Measurements from ENCODE around the gene STAMBP. TPM values are rescaled to one million over a fixed set of nuclear protein-coding genes. Genes with fewer than 3 reads are reported as not detected.
"Not testable (repeated sequence)": the region's sequence is repeated elsewhere in the genome, so short reads cannot be mapped to it uniquely, and the experiment has no call there.

The STAMBP gene
- polyA plus RNA-seq, 1 donor from 2014 or later: 69.1 TPM

- no peak overlapping the region for H3K4me2 ChIP-seq (ENCODE audit: low read length)
- TF ChIP-seq SMC3 (conservative IDR thresholded peaks at IDR 0.05; ENCODE audit: poor library complexity) (no peak), POLR2AphosphoS5 (IDR thresholded peaks at IDR 0.05) (no peak), MXI1 (conservative IDR thresholded peaks at IDR 0.05; ENCODE audit: poor library complexity, severe bottlenecking) (no peak), EZH2 (IDR thresholded peaks at IDR 0.05; ENCODE audit: borderline replicate concordance, insufficient read depth, low read length, poor library complexity, severe bottlenecking) (no peak), TAF1 (IDR thresholded peaks at IDR 0.05; ENCODE audit: low read depth) (no peak), RAD21 (conservative IDR thresholded peaks at IDR 0.05) (no peak), EP300 (conservative IDR thresholded peaks at IDR 0.05; ENCODE audit: poor library complexity, severe bottlenecking) (no peak), REST (IDR thresholded peaks at IDR 0.05; ENCODE audit: borderline replicate concordance) (no peak), CTCF (IDR thresholded peaks at IDR 0.05; ENCODE audit: poor library complexity, severe bottlenecking) (no peak)
These were observed 41.3 kb downstream of the STAMBP start for GRCh38 chr2:73870084-73870483.

GRCh38 chr2:73877071-73877802, 48.5 kb downstream of the STAMBP start:
- no peak for TF ChIP-seq REST (IDR thresholded peaks at IDR 0.05; ENCODE audit: borderline replicate concordance)
- no peak for TF ChIP-seq SMC3 (conservative IDR thresholded peaks at IDR 0.05; ENCODE audit: poor library complexity)
- TF ChIP-seq EP300 (conservative IDR thresholded peaks at IDR 0.05; ENCODE audit: poor library complexity, severe bottlenecking): no peak
- no peak for TF ChIP-seq TAF1 (IDR thresholded peaks at IDR 0.05; ENCODE audit: low read depth)
- TF ChIP-seq MXI1 (conservative IDR thresholded peaks at IDR 0.05; ENCODE audit: poor library complexity, severe bottlenecking): no peak
- TF ChIP-seq EZH2 (IDR thresholded peaks at IDR 0.05; ENCODE audit: borderline replicate concordance, insufficient read depth, low read length, poor library complexity, severe bottlenecking): no peak
- no peak for TF ChIP-seq CTCF (IDR thresholded peaks at IDR 0.05; ENCODE audit: poor library complexity, severe bottlenecking)
- TF ChIP-seq POLR2AphosphoS5 (IDR thresholded peaks at IDR 0.05): no peak
- no peak for TF ChIP-seq RAD21 (conservative IDR thresholded peaks at IDR 0.05)
- Histone ChIP-seq H3K27ac (ENCODE audit: low read length) (no peak overlapping the region), H3K27me3 (ENCODE audit: insufficient read depth, low read depth, low read length) (no peaks in the 10 kb centered on the region), H3K9me2 (ENCODE audit: insufficient read depth, low read length) (no peaks in the 10 kb centered on the region), H3K9me3 (ENCODE audit: low read length) (no peaks in the 10 kb centered on the region), H3K79me2 (replicated peaks; ENCODE audit: insufficient read depth, low read length) (no peaks in the 10 kb centered on the region), H2AFZ (ENCODE audit: low read depth, low read length) (no peak overlapping the region), H3K4me2 (ENCODE audit: low read length) (no peak overlapping the region), H3K36me3 (ENCODE audit: insufficient read depth, low read length) (no peaks in the 10 kb centered on the region), H3F3A (ENCODE audit: insufficient read depth, low read length, poor library complexity, severe bottlenecking) (no peaks in the 10 kb centered on the region), H3K9ac (ENCODE audit: low read length) (no peak overlapping the region), H4K20me1 (ENCODE audit: insufficient read depth) (no peaks in the 10 kb centered on the region), H3K4me3 (ENCODE audit: low read length) (no peak overlapping the region)

More at GRCh38 chr2:73870084-73870483, 41.3 kb downstream of the STAMBP start:
- Histone ChIP-seq H3K27ac (ENCODE audit: low read length) (no peak overlapping the region), H3K36me3 (ENCODE audit: insufficient read depth, low read length) (peaks cover 4% of the 10 kb centered on the region), H3K9ac (ENCODE audit: low read length) (no peak overlapping the region), H3K4me3 (ENCODE audit: low read length) (no peak overlapping the region), H4K20me1 (ENCODE audit: insufficient read depth) (no peaks in the 10 kb centered on the region), H3K79me2 (replicated peaks; ENCODE audit: insufficient read depth, low read length) (no peaks in the 10 kb centered on the region), H2AFZ (ENCODE audit: low read depth, low read length) (no peak overlapping the region), H3K9me2 (ENCODE audit: insufficient read depth, low read length) (no peaks in the 10 kb centered on the region), H3F3A (ENCODE audit: insufficient read depth, low read length, poor library complexity, severe bottlenecking) (no peaks in the 10 kb centered on the region), H3K9me3 (ENCODE audit: low read length) (no peaks in the 10 kb centered on the region), H3K27me3 (ENCODE audit: insufficient read depth, low read depth, low read length) (no peaks in the 10 kb centered on the region)

- not testable (repeated sequence) for H3K27me3 ChIP-seq (ENCODE audit: insufficient read depth, low read depth, low read length)
These were observed 49.2 kb downstream of the STAMBP start for GRCh38 chr2:73877984-73878383.

More at GRCh38 chr2:73877984-73878383, 49.2 kb downstream of the STAMBP start:
- H4K20me1 ChIP-seq (ENCODE audit: insufficient read depth); H3K9ac ChIP-seq (ENCODE audit: low read length); H2AFZ ChIP-seq (ENCODE audit: low read depth, low read length); H3K4me2 ChIP-seq (ENCODE audit: low read length); H3K9me3 ChIP-seq (ENCODE audit: low read length); H3K9me2 ChIP-seq (ENCODE audit: insufficient read depth, low read length); H3K79me2 ChIP-seq (replicated peaks; ENCODE audit: insufficient read depth, low read length); H3F3A ChIP-seq (ENCODE audit: insufficient read depth, low read length, poor library complexity, severe bottlenecking); H3K4me3 ChIP-seq (ENCODE audit: low read length); H3K36me3 ChIP-seq (ENCODE audit: insufficient read depth, low read length); H3K27ac ChIP-seq (ENCODE audit: low read length): not testable (repeated sequence)
